ENCODE data around the gene PXDN. TPM values are rescaled to one million over a fixed set of nuclear protein-coding genes. Genes with fewer than 3 reads are reported as not detected.

Gene PXDN
- polyA plus RNA-seq, 4 donors, result 168 to 180 (median 173) TPM

GRCh38 chr2:1755436-1756191 lies 11.3 kb upstream of the PXDN start:
- peak in 1 of 4 donors; percentile 52 for DNase-seq (ENCODE audit: low read depth in 4 of 4, low spot score in 3 of 4)

DNA sequence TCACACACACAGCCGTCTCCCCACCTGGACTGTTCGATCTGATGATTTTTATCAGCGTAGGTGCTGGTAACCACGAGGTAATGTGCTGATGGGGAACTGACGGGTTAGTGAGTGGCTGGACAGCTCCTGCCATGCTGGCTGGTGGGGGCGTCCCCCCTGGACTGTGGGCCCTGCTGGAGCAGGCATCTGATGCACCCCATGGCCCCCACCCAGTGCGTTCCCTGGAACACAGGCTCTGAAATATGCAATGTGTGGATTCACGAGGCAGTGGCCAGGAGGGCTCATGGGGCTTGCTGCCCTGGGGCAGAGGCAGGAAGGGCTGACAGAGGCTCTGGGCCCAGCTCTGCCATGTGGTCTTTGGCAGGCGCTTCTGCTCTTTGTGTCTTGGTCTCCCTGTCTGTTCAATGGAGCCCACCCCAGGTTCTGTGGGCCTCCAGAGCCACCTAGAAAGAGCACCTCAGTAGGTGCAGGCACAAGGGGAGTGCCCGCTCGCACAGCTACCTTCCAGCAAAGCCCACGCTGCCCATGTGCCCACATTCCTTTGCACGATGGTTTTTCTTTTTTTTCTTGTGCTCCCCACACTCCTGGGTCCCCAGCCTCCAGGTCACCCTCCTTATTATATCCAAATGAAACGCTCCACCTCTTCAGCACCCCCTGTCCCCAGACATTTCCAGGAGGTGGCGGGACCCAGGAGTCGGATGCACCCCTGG lies 10.3 kb upstream of the PXDN start:
- DNase-seq (ENCODE audit: low read depth in 4 of 4, low spot score in 3 of 4), result no peak

DNA sequence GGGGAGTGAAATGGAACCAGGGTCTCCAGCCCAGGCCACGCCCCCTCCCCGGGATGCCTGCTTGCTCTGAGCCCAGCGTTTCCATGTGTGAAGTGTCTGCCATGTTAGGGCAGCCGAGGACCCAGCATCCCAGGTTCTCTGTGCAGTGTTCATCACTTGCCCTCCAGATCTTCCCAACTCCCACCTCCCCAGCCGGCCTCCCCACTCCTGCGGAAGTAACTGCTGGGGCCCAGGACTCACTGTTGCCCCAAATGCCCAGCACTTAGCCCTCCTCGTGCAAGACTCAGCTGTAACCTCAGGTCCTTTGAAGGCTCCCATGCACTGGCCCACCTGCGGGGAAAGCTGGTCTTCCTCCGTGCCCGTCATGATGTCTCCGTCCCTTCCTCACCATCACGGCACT lies 9.7 kb upstream of the PXDN start:
- no peak for DNase-seq (ENCODE audit: low read depth in 4 of 4, low spot score in 3 of 4)

DNA sequence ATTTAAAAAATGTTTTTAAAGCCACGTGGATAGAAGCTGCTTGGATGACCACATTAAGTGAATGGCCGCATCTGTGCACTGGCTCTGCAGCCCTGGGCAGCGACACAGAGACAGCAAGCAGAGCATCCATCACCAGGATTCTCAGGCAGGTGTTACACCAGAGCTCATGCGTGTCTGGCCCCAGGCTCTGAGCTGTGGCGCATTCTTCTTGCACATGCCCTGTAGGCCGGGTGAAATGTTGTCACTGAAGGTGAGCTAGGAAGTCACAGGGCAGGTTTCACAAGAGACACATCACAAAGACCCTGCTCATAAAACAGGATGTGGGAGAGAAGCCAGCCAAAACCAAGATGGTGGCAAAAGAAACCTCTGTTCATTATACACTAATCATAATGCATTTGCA lies 8.4 kb upstream of the PXDN start:
- no peak for DNase-seq (ENCODE audit: low read depth in 4 of 4, low spot score in 3 of 4)

DNA sequence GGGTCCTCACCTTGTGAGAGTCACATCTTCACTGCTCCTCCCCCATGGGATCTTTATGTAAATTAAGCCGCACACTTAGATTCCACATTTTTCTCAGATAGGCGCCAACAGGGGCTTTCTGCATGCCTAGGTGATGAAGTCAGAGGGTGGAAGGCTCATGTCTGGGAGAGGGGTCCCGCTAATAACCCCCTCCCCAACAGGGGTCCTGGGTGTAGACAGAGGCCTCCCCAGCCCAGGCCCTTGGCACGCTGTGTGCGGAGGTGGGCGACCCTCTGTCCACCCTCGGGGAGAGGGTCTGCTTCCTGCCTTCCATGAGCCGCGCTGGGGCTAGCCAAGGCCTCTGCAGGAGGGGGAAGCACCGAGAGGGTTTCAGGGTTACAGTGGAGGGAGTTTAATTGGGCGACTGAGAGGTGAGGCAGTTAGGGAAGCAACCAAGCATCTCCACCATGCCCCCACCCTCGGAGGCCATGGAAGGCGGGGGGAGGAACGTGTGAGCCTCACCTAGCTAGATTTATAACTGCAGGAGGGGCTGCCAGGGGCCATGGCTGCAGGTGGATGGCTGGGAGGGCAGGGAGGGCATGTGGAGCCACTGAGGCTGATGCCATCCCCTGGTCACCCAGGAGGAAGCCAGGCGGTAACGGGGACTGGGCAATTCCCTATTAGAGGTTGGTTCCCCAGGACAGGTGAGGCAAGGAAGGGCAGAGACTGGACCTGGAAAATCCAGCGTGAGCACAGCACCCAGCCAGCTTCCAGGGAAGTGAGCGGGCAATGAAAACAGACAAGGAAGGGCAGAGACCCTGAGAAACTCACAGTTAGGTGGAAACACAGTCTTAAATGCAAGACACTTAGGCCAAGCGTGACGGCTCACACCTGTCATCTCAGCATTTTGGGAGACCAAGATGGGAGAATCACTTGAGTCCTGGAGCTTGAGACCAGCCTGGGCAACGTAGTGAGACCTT lies 7.7 kb upstream of the PXDN start:
- DNase-seq (ENCODE audit: low read depth in 4 of 4, low spot score in 3 of 4), result no peak

GRCh38 chr2:1750933-1751766 lies 6.8 kb upstream of the PXDN start:
- DNase-seq (ENCODE audit: low read depth in 4 of 4, low spot score in 3 of 4), result no peak

GRCh38 chr2:1750270-1750932 lies 6.1 kb upstream of the PXDN start:
- DNase-seq (ENCODE audit: low read depth in 4 of 4, low spot score in 3 of 4), result no peak

- DNase-seq (ENCODE audit: low read depth in 4 of 4, low spot score in 3 of 4), result no peak
These were observed 5.3 kb upstream of the PXDN start for GRCh38 chr2:1749489-1750119.

- no peak for DNase-seq (ENCODE audit: low read depth in 4 of 4, low spot score in 3 of 4)
These were observed 4.6 kb upstream of the PXDN start for GRCh38 chr2:1748741-1749488.

DNA sequence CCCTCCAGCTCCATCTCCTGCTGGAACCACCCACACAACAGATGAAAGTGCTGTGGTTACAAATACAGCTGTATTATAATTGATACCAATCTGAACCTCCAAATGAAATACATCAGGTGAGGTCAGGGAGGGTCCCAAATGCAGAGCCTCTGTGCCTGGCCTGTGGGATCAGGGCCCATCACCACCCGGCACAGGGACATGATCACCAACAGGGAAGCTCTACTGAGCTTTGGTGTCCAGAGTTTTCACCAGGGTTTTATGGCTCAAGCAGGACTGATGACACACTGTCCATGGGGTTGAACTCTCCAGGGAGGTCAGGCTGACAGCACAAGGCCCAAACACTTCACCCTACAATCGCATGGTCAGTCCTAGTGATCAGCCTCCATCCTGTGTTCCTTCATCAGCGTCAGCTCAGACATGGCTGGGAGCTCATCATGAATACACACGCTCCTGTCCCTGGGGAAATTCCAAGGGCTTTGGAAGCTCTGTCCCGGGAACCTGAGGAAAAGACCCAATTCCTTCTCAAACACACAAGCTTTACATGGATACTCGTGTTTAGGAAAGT lies 3.9 kb upstream of the PXDN start:
- no peak for DNase-seq (ENCODE audit: low read depth in 4 of 4, low spot score in 3 of 4)

- DNase-seq (ENCODE audit: low read depth in 4 of 4, low spot score in 3 of 4), result no peak
These were observed 3.0 kb upstream of the PXDN start for GRCh38 chr2:1747065-1747941.

- no peak for DNase-seq (ENCODE audit: low read depth in 4 of 4, low spot score in 3 of 4)
These were observed 2.1 kb upstream of the PXDN start for GRCh38 chr2:1746174-1747064.

DNA sequence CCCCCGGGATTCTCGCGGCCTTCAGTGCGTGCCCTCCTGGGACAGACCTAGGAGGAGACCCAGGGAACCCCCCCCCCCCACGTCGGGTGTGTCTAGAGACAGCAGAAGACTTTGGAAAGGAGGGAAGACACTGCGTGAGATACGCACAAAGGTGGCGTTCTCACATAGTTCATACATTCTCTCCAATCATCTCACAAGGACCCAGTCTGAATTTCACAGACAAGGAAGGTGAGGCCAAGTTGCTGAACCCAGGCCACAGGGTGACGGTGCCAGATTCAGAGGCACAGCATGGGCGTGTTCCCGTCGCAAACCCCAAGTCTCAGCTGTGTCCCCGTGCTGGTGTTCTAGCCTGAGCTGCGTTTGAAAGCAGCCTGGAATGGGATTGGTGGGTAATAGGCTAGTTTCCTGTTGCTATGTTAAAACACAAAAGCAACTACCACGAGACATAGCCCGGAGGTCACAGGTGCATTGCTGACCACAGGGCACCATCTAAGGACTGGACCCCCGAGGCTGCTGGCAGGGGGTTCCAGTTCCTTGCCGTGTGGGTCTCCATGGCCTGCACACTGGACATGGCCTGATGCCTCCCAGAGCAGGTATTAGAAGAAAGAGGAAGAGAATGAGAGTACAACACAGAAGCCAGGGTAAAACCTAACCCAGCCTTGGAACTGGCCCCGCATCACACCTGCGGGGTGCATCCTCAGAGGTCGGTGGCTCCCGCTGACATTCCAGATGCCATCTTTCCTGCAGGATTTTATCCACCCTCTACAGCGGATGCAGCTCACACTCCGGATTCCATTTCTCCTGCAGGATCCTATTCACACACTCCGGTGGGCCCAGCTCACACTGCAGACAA lies 1.1 kb upstream of the PXDN start:
- DNase-seq (ENCODE audit: low read depth in 4 of 4, low spot score in 3 of 4), result no peak

DNA sequence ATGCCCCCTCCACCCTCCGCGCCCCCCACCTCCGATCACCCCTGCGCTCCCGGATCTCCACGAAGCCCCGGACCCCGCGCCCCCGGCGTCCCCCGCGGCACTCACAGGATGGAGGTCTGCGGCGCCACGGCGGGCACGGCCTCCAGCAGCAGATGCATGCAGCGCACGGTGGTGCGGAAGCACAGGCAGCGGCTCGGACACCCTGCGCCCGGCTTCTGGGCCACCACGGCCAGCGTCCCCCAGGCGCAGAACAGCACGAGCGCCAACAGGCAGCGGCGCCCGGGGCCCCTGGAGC lies 217 bp downstream of the PXDN start:
- DNase-seq (ENCODE audit: low read depth in 4 of 4, low spot score in 3 of 4), result no peak

GRCh38 chr2:1743396-1744150 lies 742 bp downstream of the PXDN start:
- DNase-seq (ENCODE audit: low read depth in 4 of 4, low spot score in 3 of 4), result no peak
